Measurements from ENCODE around the gene PRKAA2. TPM values are rescaled to one million over a fixed set of nuclear protein-coding genes. Genes with fewer than 3 reads are reported as not detected.

PRKAA2 gene
- total and polyA plus RNA-seq, 2 of the 13 experiments (the other 11 are each of a cell fraction or from before 2014, with no cell fraction given) = 6.0 to 7.5 TPM

GRCh38 chr1:56688522-56689026, 43.5 kb downstream of the PRKAA2 start (continued):
- TF ChIP-seq HES4 (CRISPR knock-in tag; IDR thresholded peaks at IDR 0.05; ENCODE audit: borderline replicate concordance) = no peak
- no peak for TF ChIP-seq ZXDC (CRISPR knock-in tag; IDR thresholded peaks at IDR 0.05)
- peak; percentile 76 for TF ChIP-seq ZNF12 (CRISPR knock-in tag; IDR thresholded peaks at IDR 0.05)
- TF ChIP-seq FOXP1 (IDR thresholded peaks at IDR 0.05) = peak; percentile 34; the same call in 1 of the 2 replicates
- TF ChIP-seq FOXP1 (CRISPR knock-in tag; IDR thresholded peaks at IDR 0.05) = peak; percentile 93
- TF ChIP-seq RCOR2 (CRISPR knock-in tag; IDR thresholded peaks at IDR 0.05) = peak; percentile 75
- no peak for TF ChIP-seq HMGA1 (CRISPR knock-in tag; conservative IDR thresholded peaks at IDR 0.05)
- peak; percentile 79 for TF ChIP-seq SOX5 (CRISPR knock-in tag; IDR thresholded peaks at IDR 0.05; ENCODE audit: borderline replicate concordance)
- peak in 1 of 2 experiments; percentile 84; a peak in 3 of 4 replicates for TF ChIP-seq EP300 (IDR thresholded peaks at IDR 0.05; ENCODE audit: low read depth in 2 of 2, low read length in 2 of 2)
- peak; percentile 78 for TF ChIP-seq EP300 (CRISPR knock-in tag; IDR thresholded peaks at IDR 0.05; ENCODE audit: borderline replicate concordance)
- no peak for TF ChIP-seq MED8 (CRISPR knock-in tag; IDR thresholded peaks at IDR 0.05; ENCODE audit: insufficient replicate concordance)
- TF ChIP-seq SOX6 (IDR thresholded peaks at IDR 0.05) = no peak
- TF ChIP-seq SOX6 (CRISPR knock-in tag; IDR thresholded peaks at IDR 0.05) = peak; percentile 74
- 0 out of 4 replicates have a peak, but pooled peaks of 1 of the 2 experiments have one; percentile 20 for TF ChIP-seq KLF16 (CRISPR knock-in tag; IDR thresholded peaks at IDR 0.05)
- TF ChIP-seq ZEB1 (IDR thresholded peaks at IDR 0.05; ENCODE audit: insufficient replicate concordance, low read depth) = peak; percentile 84
- 0 out of 2 replicates have a peak, but pooled peaks have one; percentile 38 for TF ChIP-seq PITX1 (CRISPR knock-in tag; IDR thresholded peaks at IDR 0.05)
- TF ChIP-seq BORCS8-MEF2B (CRISPR knock-in tag; IDR thresholded peaks at IDR 0.05) = no peak
- peak; percentile 76; the same call in 1 of the 2 replicates for TF ChIP-seq ELF3 (CRISPR knock-in tag; IDR thresholded peaks at IDR 0.05)
- TF ChIP-seq, protein P1, sequence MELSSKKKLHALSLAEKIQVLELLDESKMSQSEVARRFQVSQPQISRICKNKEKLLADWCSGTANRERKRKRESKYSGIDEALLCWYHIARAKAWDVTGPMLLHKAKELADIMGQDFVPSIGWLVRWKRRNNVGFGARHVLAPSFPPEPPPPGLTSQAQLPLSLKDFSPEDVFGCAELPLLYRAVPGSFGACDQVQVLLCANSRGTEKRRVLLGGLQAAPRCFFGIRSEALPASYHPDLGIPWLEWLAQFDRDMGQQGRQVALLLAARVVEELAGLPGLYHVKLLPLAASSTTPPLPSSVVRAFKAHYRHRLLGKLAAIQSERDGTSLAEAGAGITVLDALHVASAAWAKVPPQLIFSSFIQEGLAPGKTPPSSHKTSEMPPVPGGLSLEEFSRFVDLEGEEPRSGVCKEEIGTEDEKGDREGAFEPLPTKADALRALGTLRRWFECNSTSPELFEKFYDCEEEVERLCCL (CRISPR knock-in tag; IDR thresholded peaks at IDR 0.05; ENCODE audit: borderline replicate concordance) = no peak
- TF ChIP-seq ZSCAN12 (CRISPR knock-in tag; IDR thresholded peaks at IDR 0.05) = no peak
- no peak for TF ChIP-seq TBP (CRISPR knock-in tag; IDR thresholded peaks at IDR 0.05)
- TF ChIP-seq ATF3 (CRISPR knock-in tag; IDR thresholded peaks at IDR 0.05) = peak; percentile 92
- TF ChIP-seq HMG20A (CRISPR knock-in tag; IDR thresholded peaks at IDR 0.05; ENCODE audit: borderline replicate concordance) = peak; percentile 94
- peak; percentile 52; the same call in 1 of the 2 replicates for TF ChIP-seq MEF2D (CRISPR knock-in tag; IDR thresholded peaks at IDR 0.05)
- peak; percentile 91 for TF ChIP-seq ARID5B (CRISPR knock-in tag; IDR thresholded peaks at IDR 0.05)

All from HepG2 (cell line).